HepG2 (cell line): ENCODE data around the gene TMEM217. TPM values are rescaled to one million over a fixed set of nuclear protein-coding genes. Genes with fewer than 3 reads are reported as not detected.
A peak's percentile ranks its signal among the peaks of the same experiment; 100 is the strongest.

Experiments
- ATAC-seq: fragments of 200-7000 bp; cut with Tn5 transposase; 3 replicates; pipeline ENCODE4 v1.9.1; 2020; ENCODE audit warnings: mild to moderate bottlenecking, moderate library complexity
- BruUV-seq: library from RNA; stranded (reverse); fragments of 400-500 nt; replicated peaks from 2 replicates; lab custom pipeline; 2021; lab: Mats Ljungman, UMichigan
- CTCF ChIA-PET: fragments of 300-600 bp; formaldehyde crosslinking; extraction: SDS; loops from one replicate; lab custom pipeline; 2021; ENCODE audit warnings: low total read pairs, inconsistent platforms, low intra/inter-chr PET ratio; lab: Yijun Ruan, JAX
- POLR2A ChIA-PET: fragments of 350-600 bp; sonication (Branson Sonifier 250); formaldehyde crosslinking; loops from one replicate; lab custom pipeline; 2020; ENCODE audit warnings: antibody characterized with exemption, inconsistent platforms; lab: Yijun Ruan, JAX
- DNase-seq: peaks from one replicate; pipeline ENCODE4 v3.0.0-alpha.2; 2015; ENCODE audit warnings: low spot score
- FAIRE-seq: peaks from 3 replicates; lab custom pipeline; 2011; peaks lifted over from hg19 to GRCh38; lab: Jason Lieb, UNC
- H2AFZ ChIP-seq: one replicate; pipeline ENCODE4 v1.6.1; 2011; ENCODE audit warnings: low read length, inconsistent platforms
- H3K27ac ChIP-seq: fragments of 300-600 bp; 3 replicates; pipeline ENCODE4 v1.8.0; 2011; ENCODE audit warnings: mixed run types, mild to moderate bottlenecking, mixed read lengths, low read length, inconsistent platforms; ENCODE audit not compliant: insufficient read depth; ENCODE audit errors: extremely low read length
- H3K27me3 ChIP-seq, 2 experiments: fragments of 200-600 bp in 1 of 2; 2 replicates in 1 of 2; 3 replicates in 1 of 2; pipeline versions ENCODE4 v1.6.0 to v1.8.0; 2011; ENCODE audit warnings: low read length in 2 of 2, mild to moderate bottlenecking in 2 of 2, moderate library complexity in 2 of 2, inconsistent platforms in 1 of 2; ENCODE audit not compliant: insufficient read depth in 2 of 2, control insufficient read depth in 1 of 2
- H3K36me3 ChIP-seq, 2 experiments: fragments of 200-600 bp in 1 of 2; replicated peaks in 1 of 2; 2 replicates in 1 of 2; 3 replicates in 1 of 2; pipeline versions ENCODE4 v1.5.1 to v1.8.0; 2011; ENCODE audit warnings: low read length in 2 of 2, inconsistent platforms in 1 of 2; ENCODE audit not compliant: insufficient read depth in 2 of 2, control insufficient read depth in 1 of 2
- H3K4me1 ChIP-seq: 2 replicates; pipeline ENCODE4 v1.5.1; 2012; ENCODE audit warnings: low read length, inconsistent platforms; ENCODE audit not compliant: insufficient read depth
- H3K4me2 ChIP-seq: 2 replicates; pipeline ENCODE4 v1.6.0; 2011; ENCODE audit warnings: low read depth, low read length, inconsistent platforms
- H3K4me3 ChIP-seq, 3 experiments: fragments of 200-600 bp in 1 of 3; sonication (generic), shearing (Covaris generic) in 1 of 3; replicated peaks in 1 of 3; 2 replicates each; pipeline ENCODE4 v1.5.1; 2011 to 2016; ENCODE audit warnings: low read length in 3 of 3, inconsistent platforms in 2 of 3, low read depth in 2 of 3, mild to moderate bottlenecking in 2 of 3, control low read depth in 1 of 3, mixed read lengths in 1 of 3; ENCODE audit not compliant: insufficient read depth in 1 of 3
- H3K79me2 ChIP-seq: one replicate; pipeline ENCODE4 v1.6.1; 2011; ENCODE audit warnings: low read length, inconsistent platforms; ENCODE audit not compliant: insufficient read depth
- H3K9ac ChIP-seq: 2 replicates; pipeline ENCODE4 v1.6.0; 2011; ENCODE audit warnings: mild to moderate bottlenecking, low read depth, low read length, inconsistent platforms; ENCODE audit not compliant: insufficient read depth
- H3K9me3 ChIP-seq: 2 replicates; pipeline ENCODE4 v1.5.1; 2012; ENCODE audit warnings: mild to moderate bottlenecking, low read length
- H4K20me1 ChIP-seq: 2 replicates; pipeline ENCODE4 v1.6.0; 2011; ENCODE audit warnings: inconsistent platforms, mild to moderate bottlenecking, low read length, moderate library complexity; ENCODE audit not compliant: insufficient read depth
- ARID2 ChIP-seq: sonication (generic); formaldehyde crosslinking; IDR thresholded peaks from 2 replicates; pipeline ENCODE4 v1.8.1; 2022; ENCODE audit warnings: mild to moderate bottlenecking, missing genetic modification reagents, borderline replicate concordance
- MEF2D ChIP-seq: sonication (generic); formaldehyde crosslinking; IDR thresholded peaks from 2 replicates; pipeline ENCODE4 v1.5.1; 2020; ENCODE audit warnings: mild to moderate bottlenecking, missing genetic modification reagents
- MIER3 ChIP-seq: IDR thresholded peaks from 2 replicates; pipeline ENCODE4 v1.6.1; 2016; ENCODE audit warnings: missing compliant biosample characterization, borderline replicate concordance
- RFX1 ChIP-seq: fragments of 450-650 bp; IDR thresholded peaks from 2 replicates; pipeline ENCODE4 v1.6.1; 2017
- TCF7L2 ChIP-seq: IDR thresholded peaks from 2 replicates; pipeline ENCODE4 v1.6.1; 2011; ENCODE audit warnings: mild to moderate bottlenecking, low read depth, low read length, moderate library complexity
- ZNF136 ChIP-seq: sonication (generic); formaldehyde crosslinking; IDR thresholded peaks from 2 replicates; pipeline ENCODE4 v1.8.1; 2022; ENCODE audit warnings: low read depth, mild to moderate bottlenecking, moderate library complexity, missing genetic modification reagents
- ZNF260 ChIP-seq: sonication (generic); formaldehyde crosslinking; IDR thresholded peaks from 2 replicates; pipeline ENCODE4 v1.4.0; 2020; ENCODE audit warnings: missing genetic modification reagents, low read depth, mild to moderate bottlenecking, borderline replicate concordance
- ZNF460 ChIP-seq: sonication (generic); formaldehyde crosslinking; IDR thresholded peaks from 2 replicates; pipeline ENCODE4 v1.5.1; 2020; ENCODE audit warnings: missing genetic modification reagents, mild to moderate bottlenecking, borderline replicate concordance
- ZNF589 ChIP-seq: sonication (generic); formaldehyde crosslinking; conservative IDR thresholded peaks from 2 replicates; pipeline ENCODE4 v1.8.0; 2022; ENCODE audit warnings: mild to moderate bottlenecking, moderate library complexity, missing genetic modification reagents
- ZNF598 ChIP-seq: sonication (generic); formaldehyde crosslinking; IDR thresholded peaks from 2 replicates; pipeline ENCODE4 v1.5.1; 2020; ENCODE audit warnings: mild to moderate bottlenecking, missing genetic modification reagents, borderline replicate concordance
- ZNF788 ChIP-seq: sonication (generic); formaldehyde crosslinking; IDR thresholded peaks from 2 replicates; pipeline ENCODE4 v1.5.0; 2020; ENCODE audit warnings: mild to moderate bottlenecking, missing genetic modification reagents, borderline replicate concordance
- ZNF850 ChIP-seq: sonication (generic); formaldehyde crosslinking; conservative IDR thresholded peaks from 2 replicates; pipeline ENCODE4 v1.9.0; 2021; ENCODE audit warnings: mild to moderate bottlenecking, missing genetic modification reagents
- WGBS: methylation state at CpG from one replicate; pipeline ENCODE4 v1.1.6; 2017; ENCODE audit warnings: low lambda C conversion rate; 5-methylcytosine and 5-hydroxymethylcytosine counted together
- in situ Hi-C: cut with HindIII; loops from 2 replicates; pipeline ENCODE4 v1.10.0; 2017; ENCODE audit warnings: low pct_unique_long_range_greater_than_20kb; ENCODE audit not compliant: extremely low pct_ligation_motif_present
- intact Hi-C: fragments of 100-400 bp; cut with micrococcal nuclease; formaldehyde crosslinking; loops from one replicate; pipeline ENCODE4 v1.10.0; 2022; ENCODE audit not compliant: unreplicated experiment
- polyA plus RNA-seq, 8 experiments: library from polyadenylated mRNA; depleted of rRNA in 3 of 8; stranded (reverse) in 7 of 8; unstranded in 1 of 8; fragments of >200 nt; fragmentation: Illumina TruSeq in 4 of 8; extraction: Trizol in 4 of 8; gene quantifications; 2 replicates each; pipeline versions ENCODE4 v1.2.1 to v1.2.3, GENCODE V29; 2011 to 2016; ENCODE audit warnings: low read depth in 4 of 8, missing spikeins in 1 of 8, mixed read lengths in 1 of 8; ENCODE audit not compliant: insufficient read depth in 1 of 8
- total RNA-seq, 5 experiments: library from RNA; depleted of rRNA; stranded (reverse); fragments of >200 nt; fragmentation: Illumina TruSeq; extraction: Trizol; gene quantifications; 2 replicates each; pipeline ENCODE4 v1.2.3, GENCODE V29; 2016; ENCODE audit warnings: low read depth in 1 of 5
- TF ChIP-seq, protein P1 (sequence below): sonication (generic); formaldehyde crosslinking; IDR thresholded peaks from 2 replicates; pipeline ENCODE4 v1.4.0; 2020; ENCODE audit warnings: missing genetic modification reagents, borderline replicate concordance
- TF ChIP-seq, protein P2 (sequence below): sonication (generic); formaldehyde crosslinking; IDR thresholded peaks from 2 replicates; pipeline ENCODE4 v1.5.0; 2020; ENCODE audit warnings: mild to moderate bottlenecking, missing genetic modification reagents, moderate library complexity

The TMEM217 gene
- total and polyA plus RNA-seq, 2 of the 13 experiments (the other 11 are each of a cell fraction or from before 2014, with no cell fraction given), result 2.3 to 3.4 TPM

DNA sequence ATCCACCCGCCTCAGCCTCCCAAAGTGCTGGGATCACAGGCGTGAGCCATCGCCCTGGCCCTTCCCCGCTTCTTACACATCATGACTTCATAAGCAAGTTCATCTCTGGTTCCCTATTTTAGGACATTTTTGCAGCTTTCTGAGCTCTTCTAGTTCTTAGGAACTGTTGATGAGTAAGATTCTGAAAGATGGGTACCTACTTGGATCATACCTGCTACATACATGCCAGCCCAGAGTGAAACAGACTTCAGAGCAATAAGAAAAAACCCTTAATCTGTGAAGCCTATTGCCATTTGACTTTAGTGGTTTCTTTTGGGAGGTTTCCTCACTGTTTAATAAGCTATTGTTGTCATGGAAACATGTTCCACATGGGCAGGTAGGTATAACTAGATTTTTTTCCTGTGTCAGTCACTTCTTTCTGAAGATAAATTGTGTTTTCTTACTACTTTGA is 27.9 kb upstream of the TMEM217 start:
- ChIA-PET CTCF (no interaction called here), POLR2A (no interaction called here)
- Histone ChIP-seq H3K4me1 (no peaks in the 10 kb centered on the region), H3K9ac (no peak overlapping the region), H2AFZ (no peak overlapping the region), H4K20me1 (no peaks in the 10 kb centered on the region), H3K27me3 (no peaks in the 10 kb centered on the region), H3K79me2 (no peaks in the 10 kb centered on the region), H3K4me3 (no peak overlapping the region), H3K4me2 (no peak overlapping the region), H3K9me3 (no peaks in the 10 kb centered on the region), H3K27ac (no peak overlapping the region), H3K36me3 (peaks cover 38 to 72% of the 10 kb centered on the region in 2 experiments)
- no peak for DNase-seq
- no peak for ATAC-seq
- intact Hi-C loops, result no loop called here
- no peak for FAIRE-seq
- BruUV-seq, result no TSS peak
- peak; percentile 25; the same call in 1 of the 2 replicates for TF ChIP-seq RFX1
- TF ChIP-seq ZNF598 (CRISPR knock-in tag), result no peak
- TF ChIP-seq ZNF260 (CRISPR knock-in tag), result no peak
- TF ChIP-seq MIER3 (CRISPR knock-in tag), result no peak
- 97% methylated on average over 4 of the region's 4 CpGs for WGBS
- in situ Hi-C loops, result no loop called here

DNA sequence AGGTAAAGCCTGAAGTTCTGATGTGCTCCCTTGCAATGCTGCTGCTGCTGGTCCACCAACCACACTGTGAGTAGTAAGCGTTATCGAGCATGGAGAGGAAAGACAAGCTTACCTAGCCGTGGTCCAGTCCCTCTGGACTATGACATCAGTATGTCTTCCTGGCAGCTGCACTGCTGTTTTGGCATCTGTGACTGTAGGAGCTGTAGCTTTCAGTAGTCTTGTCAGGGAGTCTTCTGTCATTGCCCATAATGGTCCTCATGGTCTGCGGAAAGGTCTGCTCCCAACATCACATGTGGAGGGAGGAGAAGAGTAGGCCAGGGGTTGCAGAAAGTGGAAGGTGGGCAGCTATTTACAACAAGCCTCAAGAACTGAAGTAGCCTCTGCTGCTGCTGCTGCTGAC is 26.8 kb upstream of the TMEM217 start:
- Histone ChIP-seq H3K4me1 (no peaks in the 10 kb centered on the region), H4K20me1 (no peaks in the 10 kb centered on the region), H3K4me3 (no peak overlapping the region), H3K79me2 (no peaks in the 10 kb centered on the region), H3K9ac (no peak overlapping the region), H3K4me2 (no peak overlapping the region), H3K27me3 (no peaks in the 10 kb centered on the region), H3K36me3 (peaks cover 41 to 80% of the 10 kb centered on the region in 2 experiments), H3K9me3 (no peaks in the 10 kb centered on the region), H2AFZ (no peak overlapping the region), H3K27ac (no peak overlapping the region)
- POLR2A ChIA-PET, result no interaction called here
- BruUV-seq, result no TSS peak
- intact Hi-C loops (no loop called here), in situ Hi-C loops (no loop called here)
- no peak for ATAC-seq
- CTCF ChIA-PET, result no interaction called here
- WGBS, result 94% methylated on average over 4 of the region's 4 CpGs
- no peak for DNase-seq
- FAIRE-seq, result no peak
- TF ChIP-seq, protein P1, sequence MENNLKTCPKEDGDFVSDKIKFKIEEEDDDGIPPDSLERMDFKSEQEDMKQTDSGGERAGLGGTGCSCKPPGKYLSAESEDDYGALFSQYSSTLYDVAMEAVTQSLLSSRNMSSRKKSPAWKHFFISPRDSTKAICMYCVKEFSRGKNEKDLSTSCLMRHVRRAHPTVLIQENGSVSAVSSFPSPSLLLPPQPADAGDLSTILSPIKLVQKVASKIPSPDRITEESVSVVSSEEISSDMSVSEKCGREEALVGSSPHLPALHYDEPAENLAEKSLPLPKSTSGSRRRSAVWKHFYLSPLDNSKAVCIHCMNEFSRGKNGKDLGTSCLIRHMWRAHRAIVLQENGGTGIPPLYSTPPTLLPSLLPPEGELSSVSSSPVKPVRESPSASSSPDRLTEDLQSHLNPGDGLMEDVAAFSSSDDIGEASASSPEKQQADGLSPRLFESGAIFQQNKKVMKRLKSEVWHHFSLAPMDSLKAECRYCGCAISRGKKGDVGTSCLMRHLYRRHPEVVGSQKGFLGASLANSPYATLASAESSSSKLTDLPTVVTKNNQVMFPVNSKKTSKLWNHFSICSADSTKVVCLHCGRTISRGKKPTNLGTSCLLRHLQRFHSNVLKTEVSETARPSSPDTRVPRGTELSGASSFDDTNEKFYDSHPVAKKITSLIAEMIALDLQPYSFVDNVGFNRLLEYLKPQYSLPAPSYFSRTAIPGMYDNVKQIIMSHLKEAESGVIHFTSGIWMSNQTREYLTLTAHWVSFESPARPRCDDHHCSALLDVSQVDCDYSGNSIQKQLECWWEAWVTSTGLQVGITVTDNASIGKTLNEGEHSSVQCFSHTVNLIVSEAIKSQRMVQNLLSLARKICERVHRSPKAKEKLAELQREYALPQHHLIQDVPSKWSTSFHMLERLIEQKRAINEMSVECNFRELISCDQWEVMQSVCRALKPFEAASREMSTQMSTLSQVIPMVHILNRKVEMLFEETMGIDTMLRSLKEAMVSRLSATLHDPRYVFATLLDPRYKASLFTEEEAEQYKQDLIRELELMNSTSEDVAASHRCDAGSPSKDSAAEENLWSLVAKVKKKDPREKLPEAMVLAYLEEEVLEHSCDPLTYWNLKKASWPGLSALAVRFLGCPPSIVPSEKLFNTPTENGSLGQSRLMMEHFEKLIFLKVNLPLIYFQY (CRISPR knock-in tag), result no peak
- TF ChIP-seq ARID2 (CRISPR knock-in tag) (no peak), ZNF788 (CRISPR knock-in tag) (no peak), ZNF589 (CRISPR knock-in tag) (no peak), ZNF460 (CRISPR knock-in tag) (no peak), ZNF136 (CRISPR knock-in tag) (no peak), MEF2D (no peak), ZNF850 (CRISPR knock-in tag) (no peak), TCF7L2 (no peak)
- TF ChIP-seq, protein P2, sequence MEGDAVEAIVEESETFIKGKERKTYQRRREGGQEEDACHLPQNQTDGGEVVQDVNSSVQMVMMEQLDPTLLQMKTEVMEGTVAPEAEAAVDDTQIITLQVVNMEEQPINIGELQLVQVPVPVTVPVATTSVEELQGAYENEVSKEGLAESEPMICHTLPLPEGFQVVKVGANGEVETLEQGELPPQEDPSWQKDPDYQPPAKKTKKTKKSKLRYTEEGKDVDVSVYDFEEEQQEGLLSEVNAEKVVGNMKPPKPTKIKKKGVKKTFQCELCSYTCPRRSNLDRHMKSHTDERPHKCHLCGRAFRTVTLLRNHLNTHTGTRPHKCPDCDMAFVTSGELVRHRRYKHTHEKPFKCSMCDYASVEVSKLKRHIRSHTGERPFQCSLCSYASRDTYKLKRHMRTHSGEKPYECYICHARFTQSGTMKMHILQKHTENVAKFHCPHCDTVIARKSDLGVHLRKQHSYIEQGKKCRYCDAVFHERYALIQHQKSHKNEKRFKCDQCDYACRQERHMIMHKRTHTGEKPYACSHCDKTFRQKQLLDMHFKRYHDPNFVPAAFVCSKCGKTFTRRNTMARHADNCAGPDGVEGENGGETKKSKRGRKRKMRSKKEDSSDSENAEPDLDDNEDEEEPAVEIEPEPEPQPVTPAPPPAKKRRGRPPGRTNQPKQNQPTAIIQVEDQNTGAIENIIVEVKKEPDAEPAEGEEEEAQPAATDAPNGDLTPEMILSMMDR (CRISPR knock-in tag), result no peak
